B cell (primary cell): Measurements from ENCODE around the gene RSPH1.

Experiments used
- CTCF ChIP-seq: fragments of 200-600 bp; IDR thresholded peaks from one replicate; pipeline ENCODE4 v1.8.0; 2022; ENCODE audit warnings: antibody characterized with exemption, mild to moderate bottlenecking
- EZH2 ChIP-seq: IDR thresholded peaks from 2 replicates; pipeline ENCODE4 v1.6.1; 2012; ENCODE audit warnings: borderline replicate concordance, low read depth, mild to moderate bottlenecking, moderate library complexity, low read length; ENCODE audit not compliant: insufficient read depth, poor library complexity, severe bottlenecking

- no peak for TF ChIP-seq CTCF
- TF ChIP-seq EZH2: no peak
Observed at GRCh38 chr21:42545317-42545716, 49.3 kb upstream of the RSPH1 start.
